Putamen (tissue), 1 donor: ENCODE data around the gene ASPSCR1.
"Not testable (repeated sequence)": the region's sequence is repeated elsewhere in the genome, so short reads cannot be mapped to it uniquely, and the experiment has no call there.

Source experiments
- DNase-seq: peaks from one replicate; pipeline ENCODE4 v3.0.0-alpha.2; 2016; ENCODE audit warnings: low spot score

The ASPSCR1 gene

DNA sequence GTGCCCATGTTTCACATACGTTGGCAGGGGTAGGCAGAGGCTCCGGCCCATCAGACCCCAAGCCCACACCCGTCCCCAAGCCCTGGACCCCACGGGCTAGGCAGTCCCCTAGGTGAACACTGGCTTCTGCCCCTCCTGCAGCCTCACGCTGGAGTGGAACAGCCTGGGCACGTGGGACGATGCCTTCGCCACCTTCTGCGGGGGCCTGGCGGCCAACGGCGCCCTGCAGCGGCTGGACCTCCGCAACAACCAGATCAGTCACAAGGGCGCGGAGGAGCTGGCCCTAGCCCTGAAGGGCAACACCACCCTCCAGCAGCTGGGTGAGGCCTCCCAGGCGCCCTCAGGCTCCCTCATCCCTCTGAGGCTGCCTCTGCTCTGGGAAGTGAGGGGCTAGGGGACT is 47.4 kb downstream of the ASPSCR1 start:
- DNase-seq, result no peak

DNA sequence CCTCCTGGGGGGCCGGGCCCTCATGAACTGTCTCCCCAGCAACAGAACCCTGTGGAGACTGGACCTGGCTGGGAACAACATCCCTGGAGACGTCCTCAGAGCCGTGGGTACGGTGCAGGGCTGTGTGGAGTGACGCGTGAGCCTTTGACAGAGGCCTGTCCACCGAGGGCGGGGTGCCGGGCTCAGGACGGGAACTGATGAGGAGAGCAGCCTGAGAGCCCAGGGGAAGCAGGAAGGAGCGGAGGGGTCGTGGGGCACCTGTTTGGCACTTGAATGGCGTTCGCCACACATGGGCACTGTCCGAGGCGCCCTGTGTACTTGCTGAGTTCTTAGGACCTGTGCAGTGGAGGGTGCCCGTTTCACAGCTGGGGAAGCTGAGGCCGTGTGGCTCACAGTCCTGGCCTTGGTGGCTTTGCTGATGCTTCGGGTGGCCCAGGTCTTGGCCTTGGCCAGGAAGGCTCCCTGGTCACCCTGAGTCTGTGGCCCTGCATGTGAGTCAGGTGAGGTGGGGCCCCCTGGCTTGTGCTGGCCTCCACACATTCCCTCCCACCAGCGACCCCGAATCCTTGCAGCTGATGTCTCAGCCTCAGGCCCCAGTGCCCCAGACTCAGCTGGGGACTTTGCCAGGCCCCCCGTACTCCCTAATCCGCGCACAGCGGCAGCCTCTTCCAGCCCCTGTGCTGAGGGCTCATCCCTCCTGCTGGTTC is 48.1 kb downstream of the ASPSCR1 start:
- DNase-seq, result no peak

DNA sequence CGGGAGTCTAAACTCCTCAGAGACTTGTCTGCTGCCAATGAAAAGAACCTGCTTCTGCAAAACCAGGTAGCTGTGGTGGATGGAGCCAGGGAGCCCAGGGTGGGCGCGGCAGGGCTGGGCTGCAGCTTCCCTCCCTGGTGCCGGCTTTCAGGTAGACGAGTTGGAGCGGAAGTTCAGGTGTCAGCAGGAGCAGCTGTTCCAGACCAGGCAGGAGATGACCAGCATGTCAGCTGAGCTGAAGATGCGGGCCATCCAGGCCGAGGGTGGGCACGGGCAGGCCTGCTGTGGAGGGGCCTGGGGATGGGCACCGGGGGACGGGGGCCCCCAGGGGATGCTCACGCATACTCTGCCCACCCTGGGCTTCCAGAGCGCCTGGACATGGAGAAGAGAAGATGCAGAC is 50.8 kb downstream of the ASPSCR1 start:
- DNase-seq, result no peak

DNA sequence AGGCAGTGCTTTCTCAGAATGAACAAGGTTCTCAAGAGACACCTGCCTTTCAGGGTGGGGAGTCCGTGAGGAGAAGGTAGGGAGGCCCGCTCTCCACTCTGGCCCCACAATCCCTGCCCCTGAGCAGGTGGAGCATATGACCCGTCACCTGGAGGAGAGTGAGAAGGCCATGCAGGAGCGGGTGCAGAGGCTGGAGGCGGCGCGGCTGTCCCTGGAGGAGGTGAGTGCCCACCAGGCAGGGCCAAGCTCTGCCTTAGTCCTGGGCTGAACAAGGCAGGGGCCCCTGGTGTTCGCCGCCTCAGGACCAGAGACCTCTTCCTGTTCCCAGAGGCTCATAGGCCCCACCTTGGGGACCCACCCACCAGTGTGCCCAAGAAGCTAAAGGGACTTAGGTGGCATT is 51.5 kb downstream of the ASPSCR1 start:
- DNase-seq, result no peak

DNA sequence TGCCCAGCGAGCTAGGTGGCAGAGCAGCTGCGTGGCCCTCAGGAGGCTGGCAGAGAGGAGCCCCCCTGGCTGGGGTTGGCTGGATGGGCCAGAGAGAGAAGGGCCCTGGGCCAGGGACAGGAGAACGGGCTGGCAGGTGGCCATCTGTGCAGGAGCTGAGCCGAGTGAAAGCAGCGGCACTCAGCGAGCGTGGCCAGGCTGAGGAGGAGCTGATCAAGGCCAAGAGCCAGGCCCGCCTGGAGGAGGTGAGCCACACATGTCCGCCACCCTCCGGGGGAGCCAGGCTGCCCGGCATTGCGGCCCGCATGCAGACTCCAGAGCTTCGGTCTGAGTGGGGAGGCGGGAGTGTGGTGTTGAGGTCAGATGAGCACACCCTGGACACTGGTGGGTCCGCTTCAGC is 52.0 kb downstream of the ASPSCR1 start:
- DNase-seq, result no peak

DNA sequence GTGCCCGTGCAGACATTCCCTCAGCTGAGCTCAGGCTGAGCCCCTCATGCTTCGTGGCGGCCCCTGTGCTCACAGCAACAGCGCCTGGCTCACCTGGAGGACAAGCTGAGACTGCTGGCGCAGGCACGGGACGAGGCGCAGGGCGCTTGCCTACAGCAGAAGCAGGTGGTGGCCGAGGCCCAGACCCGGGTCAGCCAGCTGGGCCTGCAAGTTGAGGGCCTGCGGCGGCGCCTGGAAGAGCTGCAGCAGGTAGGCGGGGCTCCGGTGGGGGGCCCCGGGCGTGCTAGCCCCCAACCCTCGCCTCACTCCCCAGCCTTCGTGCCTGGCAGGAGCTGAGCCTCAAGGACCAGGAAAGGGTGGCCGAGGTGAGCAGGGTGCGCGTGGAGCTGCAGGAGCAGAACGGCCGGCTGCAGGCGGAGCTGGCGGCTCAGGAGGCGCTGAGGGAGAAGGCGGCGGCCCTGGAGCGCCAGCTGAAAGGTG is 52.6 kb downstream of the ASPSCR1 start:
- no peak for DNase-seq

DNA sequence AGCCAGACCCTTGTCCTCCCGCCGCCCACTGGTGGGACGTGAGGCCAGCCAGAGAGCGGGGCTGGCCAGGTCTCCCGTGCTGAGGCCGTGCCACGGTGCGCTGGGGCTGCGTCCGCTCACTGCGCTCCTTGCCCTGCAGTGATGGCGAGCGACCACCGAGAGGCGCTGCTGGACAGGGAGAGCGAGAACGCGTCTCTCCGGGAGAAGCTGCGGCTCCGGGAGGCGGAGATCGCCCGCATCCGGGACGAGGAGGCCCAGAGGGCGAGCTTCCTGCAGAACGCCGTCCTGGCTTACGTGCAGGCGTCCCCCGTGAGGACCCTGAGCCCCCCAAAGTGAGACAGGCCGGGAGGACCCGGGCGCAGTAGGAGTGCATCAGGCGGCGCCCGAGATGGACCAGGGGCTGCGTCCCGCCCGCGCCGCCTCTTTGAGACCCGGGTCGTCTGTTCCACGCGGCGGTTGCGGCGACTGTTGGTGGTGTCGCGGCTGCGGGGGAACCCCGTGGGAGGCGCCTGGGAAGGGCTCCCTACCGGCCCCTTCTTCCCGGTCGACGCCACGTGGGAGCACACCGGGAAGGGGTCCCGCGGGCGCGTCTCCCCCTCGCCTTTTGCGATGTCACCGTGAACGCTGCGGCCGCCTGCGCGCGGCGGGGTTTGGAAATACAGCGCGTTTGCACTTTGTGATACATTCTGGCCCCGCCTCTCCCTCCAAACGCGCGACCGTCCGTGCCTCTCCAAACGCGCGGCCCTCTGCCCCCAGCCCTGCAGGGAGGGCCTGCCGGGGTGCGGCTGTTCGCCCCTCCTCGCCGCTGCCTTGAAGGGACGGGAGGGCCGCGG is 53.3 kb downstream of the ASPSCR1 start:
- peak; percentile 60 for DNase-seq

DNA sequence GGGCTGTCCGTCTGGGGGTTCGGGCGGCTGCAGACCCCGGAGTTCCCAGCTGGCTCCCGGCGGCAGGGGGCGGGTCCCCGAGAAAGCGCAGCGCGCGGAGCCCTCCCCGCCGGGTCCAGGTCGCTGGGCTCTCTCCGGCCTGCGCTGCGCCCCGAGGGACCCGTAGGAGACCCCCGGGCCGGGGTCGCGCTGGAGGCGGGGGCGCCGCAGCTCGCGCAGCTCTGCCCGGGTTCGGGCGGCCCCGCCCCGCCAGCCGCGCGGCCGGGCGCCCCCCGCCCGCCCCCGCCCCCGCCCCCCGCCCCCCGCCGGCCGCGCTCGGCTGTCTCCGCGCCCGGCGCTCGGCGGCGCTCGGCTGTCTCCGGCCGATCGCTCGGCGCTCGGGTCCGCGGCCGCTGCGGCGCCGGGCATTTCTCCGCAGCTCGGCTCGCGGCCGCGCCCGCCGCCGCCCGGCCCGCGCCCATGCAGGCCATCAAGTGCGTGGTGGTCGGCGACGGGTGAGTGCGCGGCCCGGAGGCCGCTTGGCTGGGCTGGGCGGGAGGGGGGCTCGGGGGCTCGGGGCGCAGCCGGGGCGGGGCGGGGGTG is 54.0 kb downstream of the ASPSCR1 start, which contains the start of gene RAC3:
Gene RAC3 (plus strand): TSS at position 376 of the 582 bp plus-strand sequence. CDS start 84 bp downstream, at position 460.
- DNase-seq, result no peak

DNA sequence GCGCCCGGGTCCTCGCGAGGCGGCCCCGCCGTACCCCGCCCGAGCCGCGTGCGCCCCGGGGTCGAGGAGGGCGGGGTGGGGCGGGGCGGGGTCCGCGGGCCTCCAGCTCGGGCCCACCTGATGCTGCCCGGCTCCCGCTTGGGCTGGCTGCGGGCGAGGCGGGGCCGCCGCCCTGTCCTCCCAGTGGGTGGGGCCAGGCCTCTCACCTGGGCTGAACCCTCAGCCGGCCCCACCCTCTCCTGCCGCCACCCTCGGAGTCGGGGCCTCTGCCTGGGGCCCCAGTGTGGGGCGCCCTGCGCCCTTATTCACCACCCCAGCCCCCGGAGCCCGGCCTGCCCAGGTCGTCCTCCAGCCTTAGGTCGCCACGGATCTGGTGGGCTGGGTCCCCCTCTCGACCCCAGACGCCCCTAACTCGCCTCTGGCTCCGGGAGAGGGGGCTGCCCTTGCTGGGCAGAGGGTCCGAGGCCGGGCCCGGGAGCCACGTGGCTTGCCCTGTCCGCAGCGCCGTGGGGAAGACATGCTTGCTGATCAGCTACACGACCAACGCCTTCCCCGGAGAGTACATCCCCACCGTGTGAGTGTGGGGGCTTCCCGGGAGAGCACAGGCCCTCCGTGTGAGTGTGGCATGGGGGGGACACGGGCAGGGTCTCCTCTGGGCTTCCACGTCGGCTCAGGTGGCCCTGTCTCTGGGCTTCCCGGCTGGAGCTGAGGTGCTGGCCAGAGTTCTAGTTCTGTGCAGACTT is 54.6 kb downstream of the ASPSCR1 start:
- no peak for DNase-seq

DNA sequence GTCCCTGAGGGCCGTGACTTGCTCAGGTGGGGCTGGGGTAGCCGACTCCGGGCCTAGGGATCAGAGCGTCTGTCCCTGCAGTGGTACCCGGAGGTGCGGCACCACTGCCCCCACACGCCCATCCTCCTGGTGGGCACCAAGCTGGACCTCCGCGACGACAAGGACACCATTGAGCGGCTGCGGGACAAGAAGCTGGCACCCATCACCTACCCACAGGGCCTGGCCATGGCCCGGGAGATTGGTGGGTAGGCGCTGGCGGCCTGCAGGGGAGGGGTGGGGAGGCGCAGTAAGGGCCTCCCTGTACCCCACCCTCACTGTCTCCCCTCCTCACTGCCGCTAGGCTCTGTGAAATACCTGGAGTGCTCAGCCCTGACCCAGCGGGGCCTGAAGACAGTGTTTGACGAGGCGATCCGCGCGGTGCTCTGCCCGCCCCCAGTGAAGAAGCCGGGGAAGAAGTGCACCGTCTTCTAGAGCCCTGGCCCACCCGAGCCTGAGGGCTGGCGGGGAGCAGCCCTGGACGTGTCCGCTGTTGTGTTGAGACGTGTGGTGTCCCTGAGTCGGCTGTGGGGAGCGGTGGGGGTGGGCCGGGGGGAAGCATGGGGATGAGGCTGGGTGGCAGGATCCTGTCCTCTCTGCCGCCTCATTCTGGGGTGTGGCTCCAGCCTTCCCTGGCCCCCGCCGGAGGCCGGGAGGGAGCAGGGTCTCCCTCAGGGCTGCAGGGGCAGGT is 56.1 kb downstream of the ASPSCR1 start:
- no peak for DNase-seq

DNA sequence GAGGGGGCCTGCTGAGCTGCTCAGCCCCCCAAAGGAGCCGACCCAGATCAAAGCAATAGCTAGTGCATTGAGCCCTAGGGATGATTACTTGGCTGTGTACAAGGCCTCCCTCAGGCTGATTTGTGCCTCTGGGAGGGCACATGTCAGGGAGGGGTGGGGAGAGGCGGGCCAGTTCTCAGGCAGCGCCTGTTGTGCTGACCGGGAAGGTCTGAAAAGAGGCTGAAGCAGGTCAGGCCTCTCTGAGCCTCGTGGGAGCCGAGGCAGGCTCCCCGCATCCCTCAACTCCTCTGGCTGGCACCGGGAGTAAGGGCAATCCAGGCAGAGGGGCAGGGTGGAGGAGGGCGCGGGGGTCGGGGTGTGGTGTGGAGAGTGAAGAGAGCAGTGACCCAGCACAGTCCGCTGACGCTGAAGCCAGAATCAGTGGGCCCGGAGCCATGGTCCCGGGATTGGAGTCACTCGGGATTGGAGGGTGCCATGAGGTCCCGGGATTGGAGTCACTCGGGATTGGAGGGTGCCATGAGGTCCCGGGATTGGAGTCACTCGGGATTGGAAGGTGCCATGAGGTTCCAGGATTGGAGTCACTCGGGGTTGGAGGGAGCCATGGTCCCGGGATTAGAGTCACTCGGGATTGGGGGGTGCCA is 57.1 kb downstream of the ASPSCR1 start:
- DNase-seq, result no peak

DNA sequence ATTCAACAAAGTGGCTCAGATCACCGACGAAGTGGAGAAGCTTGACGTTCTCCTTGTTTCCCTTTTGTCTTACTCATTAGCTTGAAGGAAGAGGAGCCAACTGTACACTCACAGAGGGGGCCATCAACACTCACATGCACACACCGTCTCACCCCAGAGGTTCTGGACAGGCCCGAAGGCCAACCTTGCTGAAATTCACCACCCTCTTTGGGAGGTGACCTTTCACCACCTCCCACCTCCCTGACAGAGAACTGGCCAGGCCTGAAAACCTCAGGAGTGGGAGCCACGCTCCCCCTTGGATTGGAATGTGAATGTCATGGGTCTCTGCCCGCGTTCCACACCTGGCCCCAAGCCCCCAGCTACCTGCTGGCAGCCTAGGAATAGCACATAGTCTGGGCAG is 58.1 kb downstream of the ASPSCR1 start:
- DNase-seq, result no peak

DNA sequence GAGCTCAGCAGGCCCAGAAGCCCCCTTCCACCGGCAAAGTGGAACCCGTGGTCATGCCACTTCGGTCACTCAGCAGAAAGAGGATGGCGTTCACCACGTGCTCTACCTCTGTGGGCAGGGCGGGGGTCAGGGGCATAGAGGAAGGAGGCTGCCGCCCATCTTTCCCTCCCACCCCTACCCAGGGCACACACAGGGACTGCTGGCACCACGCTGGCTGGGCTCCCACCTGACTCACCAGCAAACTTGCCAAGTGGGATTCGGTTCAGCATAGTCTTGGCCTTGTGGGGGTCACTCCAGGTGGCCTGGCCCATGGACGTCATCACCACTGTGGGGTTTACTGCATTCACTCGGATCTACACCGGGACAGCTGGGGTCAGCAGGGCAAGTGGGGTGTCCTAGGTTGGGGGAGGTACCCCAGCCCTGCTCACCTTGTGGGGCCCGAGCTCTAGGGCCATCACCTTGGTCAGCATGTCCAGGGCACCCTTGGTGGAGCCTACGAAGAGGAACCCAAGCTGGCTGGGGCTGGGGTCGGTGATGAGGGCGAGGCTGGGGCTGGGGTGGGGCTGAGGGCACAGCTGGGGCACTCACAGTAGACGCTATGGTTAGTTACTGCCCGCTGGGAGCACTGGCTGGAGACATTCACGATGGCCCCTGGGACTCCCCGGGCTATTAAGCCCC is 58.7 kb downstream of the ASPSCR1 start:
- no peak for DNase-seq

DNA sequence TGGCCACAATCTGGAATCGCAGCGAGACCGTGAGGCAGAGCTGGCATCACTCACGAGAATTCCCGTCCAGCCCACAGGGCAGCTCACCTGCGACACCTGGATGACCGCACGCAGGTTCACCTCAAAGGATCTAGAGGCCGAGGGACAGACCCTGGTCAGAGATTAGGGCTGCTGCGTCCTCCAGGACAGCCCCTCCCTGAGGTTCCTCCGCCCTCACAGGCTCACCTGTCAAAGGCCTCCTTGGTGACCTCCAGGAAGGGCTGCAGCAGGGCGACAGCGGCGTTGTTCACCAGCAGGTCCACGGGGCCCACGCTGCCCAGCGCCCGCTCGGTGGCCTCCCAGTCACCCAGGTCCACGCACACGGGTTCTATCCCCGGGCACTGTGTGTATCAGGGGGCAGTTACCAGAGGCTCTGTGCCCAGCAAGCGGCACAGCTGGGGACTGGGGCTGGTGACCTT is 59.2 kb downstream of the ASPSCR1 start:
- no peak for DNase-seq

DNA sequence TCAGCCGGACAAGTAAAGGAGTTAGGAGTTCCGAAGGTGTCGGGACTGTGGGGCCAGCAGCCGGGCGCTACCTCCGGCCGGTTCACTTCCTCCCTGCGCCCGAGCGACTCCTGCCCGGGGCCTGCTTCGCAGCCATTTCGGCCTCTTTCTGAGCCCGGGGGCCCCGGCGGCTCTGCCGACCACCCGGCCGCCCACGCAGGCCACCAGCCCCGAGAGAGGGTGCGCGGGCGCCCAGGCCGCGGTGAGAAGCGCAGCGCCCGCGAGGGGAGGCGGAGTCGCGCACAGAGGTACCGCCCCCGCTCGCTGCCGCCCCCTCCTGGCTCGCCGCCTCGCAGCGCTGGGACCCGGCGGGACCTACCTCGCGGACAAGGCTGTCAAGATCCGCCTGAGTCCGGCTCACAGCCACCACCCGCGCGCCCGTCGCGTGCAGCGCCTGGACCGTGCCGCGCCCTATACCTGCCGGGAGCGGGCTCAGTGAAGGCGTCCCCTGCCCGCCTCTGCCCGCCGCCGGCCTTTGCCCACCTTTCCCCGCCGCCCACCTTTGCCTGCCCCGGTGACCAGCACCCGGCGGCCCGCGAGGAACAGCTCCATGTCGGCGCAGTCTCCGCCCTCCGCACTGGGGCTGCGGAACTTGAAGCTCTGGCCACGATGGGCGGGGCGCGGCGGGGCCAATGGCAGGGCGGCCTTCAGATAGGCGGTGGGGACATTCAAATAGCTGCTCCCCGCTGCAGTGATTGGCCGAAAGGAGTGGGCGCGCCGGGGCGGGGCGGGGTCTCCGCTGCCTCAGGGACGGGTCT is 59.9 kb downstream of the ASPSCR1 start, which contains the start of gene DCXR:
Gene DCXR (minus strand): TSS at position 606 of the 797 bp plus-strand sequence. CDS start 15 bp downstream, at position 591.
- peak; percentile 95 for DNase-seq

DNA sequence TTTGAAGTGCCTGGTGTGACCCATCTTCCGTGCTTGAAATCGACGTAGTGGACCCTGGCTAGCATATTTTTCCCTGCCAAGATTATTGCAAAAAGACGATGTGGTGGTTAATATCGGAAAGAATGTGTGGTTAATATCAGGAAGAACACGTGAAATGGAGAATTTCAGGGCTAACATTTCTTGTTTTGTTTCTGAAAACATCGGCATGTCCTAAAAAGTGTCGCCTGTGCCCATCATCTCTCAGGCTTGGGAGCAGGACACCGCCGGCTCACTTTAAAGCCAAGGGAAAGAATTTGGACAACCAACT is 60.4 kb downstream of the ASPSCR1 start:
- no peak for DNase-seq

DNA sequence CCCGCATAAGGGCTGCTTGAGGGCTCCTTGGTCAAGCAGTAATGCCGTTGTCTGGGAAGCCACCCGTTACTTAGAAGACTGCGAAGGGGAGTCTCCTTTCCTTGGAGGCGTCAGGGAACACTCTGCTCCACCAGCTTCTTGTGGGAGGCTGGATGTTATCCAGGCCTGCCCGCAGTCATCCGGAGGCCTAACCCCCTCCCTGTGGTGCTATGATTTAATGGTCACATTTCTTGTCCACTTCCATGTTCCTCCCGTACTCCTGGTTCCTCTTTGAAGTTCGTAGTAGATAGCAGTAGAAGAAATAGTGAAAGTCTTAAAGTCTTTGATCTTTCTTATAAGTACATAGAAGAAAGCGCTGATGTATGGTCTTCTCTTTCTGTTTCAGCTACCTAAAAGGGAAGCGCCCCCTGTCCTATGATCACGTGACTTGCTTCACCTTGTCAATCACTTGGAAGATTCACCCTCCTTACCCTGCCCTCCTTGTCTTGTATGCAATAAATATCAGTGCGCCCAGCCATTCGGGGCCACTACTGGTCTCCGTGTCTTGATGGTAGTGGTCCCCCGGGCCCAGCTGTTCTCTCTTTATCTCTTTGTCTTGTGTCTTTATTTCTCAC is 61.5 kb downstream of the ASPSCR1 start:
- not testable (repeated sequence) for DNase-seq

DNA sequence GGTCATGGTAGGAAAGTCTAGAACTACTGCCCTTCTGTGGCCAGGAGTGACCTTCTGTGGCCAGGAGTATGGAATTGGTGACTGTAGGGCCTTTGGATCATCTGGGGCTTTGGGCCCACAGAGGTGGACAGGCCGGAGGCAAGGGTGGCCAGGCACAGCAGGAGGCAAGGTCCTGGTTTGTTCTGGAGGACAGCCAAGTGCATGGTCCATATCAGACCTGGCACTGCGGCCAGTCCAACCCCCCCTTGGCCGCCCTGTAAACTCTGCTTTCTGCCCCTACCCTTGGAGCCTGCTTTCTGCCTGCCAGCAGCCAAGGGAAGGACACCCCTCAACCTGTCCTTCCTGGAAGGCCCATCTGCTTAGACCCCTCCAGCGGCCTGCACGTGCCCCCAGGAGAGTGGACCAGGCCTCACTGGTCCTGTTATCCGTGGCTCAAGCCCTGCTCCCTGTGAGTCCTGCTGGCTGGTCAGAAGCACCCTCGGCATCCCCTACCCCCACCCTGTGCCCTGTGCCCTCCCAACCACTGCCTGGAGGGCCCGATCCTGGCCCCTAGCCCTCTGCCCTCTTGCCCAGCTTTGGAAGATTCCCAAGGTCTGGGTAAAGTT is 62.4 kb downstream of the ASPSCR1 start:
- no peak for DNase-seq
